Measurements from ENCODE around the gene SHPK.

Gene SHPK

GRCh38 chr17:3632287-3632686 lies 3.8 kb downstream of the SHPK start:
- no peak overlapping the region for H3K9ac ChIP-seq (ENCODE audit: low read length)
- H3F3A ChIP-seq (ENCODE audit: insufficient read depth), result no peaks in the 10 kb centered on the region
- H4K20me1 ChIP-seq (ENCODE audit: low read depth, low read length), result no peaks in the 10 kb centered on the region
- H3K4me2 ChIP-seq (ENCODE audit: low read depth, low read length, poor library complexity, severe bottlenecking), result no peak overlapping the region
- H3K9me3 ChIP-seq (ENCODE audit: insufficient read depth, low read length), result no peaks in the 10 kb centered on the region
- H3K27me3 ChIP-seq (ENCODE audit: low read length), result no peaks in the 10 kb centered on the region
- H2AFZ ChIP-seq (ENCODE audit: low read depth, low read length, severe bottlenecking), result no peak overlapping the region
- no peak overlapping the region for H3K4me3 ChIP-seq (ENCODE audit: insufficient read depth, low read length, poor library complexity, severe bottlenecking)
- H3K27ac ChIP-seq (ENCODE audit: low read depth, low read length), result no peak overlapping the region
- peaks cover 14% of the 10 kb centered on the region; the same call in 1 of the 2 replicates for H3K79me2 ChIP-seq (ENCODE audit: insufficient read depth, low read length)
- no peaks in the 10 kb centered on the region for H3K36me3 ChIP-seq (ENCODE audit: low read length)
- TF ChIP-seq CTCF (IDR thresholded peaks at IDR 0.05; ENCODE audit: insufficient read depth, low read length, poor library complexity, severe bottlenecking) (no peak), EZH2phosphoT487 (conservative IDR thresholded peaks at IDR 0.05; ENCODE audit: low read length) (no peak)
- no peaks in the 10 kb centered on the region for H3K9me2 ChIP-seq (replicated peaks; ENCODE audit: insufficient read depth, low read length)

GRCh38 chr17:3630781-3631180 lies 5.3 kb downstream of the SHPK start:
- H3K27me3 ChIP-seq (ENCODE audit: low read length), result no peaks in the 10 kb centered on the region
- peaks cover 14% of the 10 kb centered on the region; the same call in 1 of the 2 replicates for H3K79me2 ChIP-seq (ENCODE audit: insufficient read depth, low read length)
- no peak overlapping the region for H3K4me2 ChIP-seq (ENCODE audit: low read depth, low read length, poor library complexity, severe bottlenecking)
- no peaks in the 10 kb centered on the region for H4K20me1 ChIP-seq (ENCODE audit: low read depth, low read length)
- H3K9me3 ChIP-seq (ENCODE audit: insufficient read depth, low read length), result no peaks in the 10 kb centered on the region
- H3K9me2 ChIP-seq (replicated peaks; ENCODE audit: insufficient read depth, low read length), result no peaks in the 10 kb centered on the region
- H3K27ac ChIP-seq (ENCODE audit: low read depth, low read length), result no peak overlapping the region
- no peaks in the 10 kb centered on the region for H3K36me3 ChIP-seq (ENCODE audit: low read length)
- H3K9ac ChIP-seq (ENCODE audit: low read length), result no peak overlapping the region
- no peak overlapping the region for H3K4me3 ChIP-seq (ENCODE audit: insufficient read depth, low read length, poor library complexity, severe bottlenecking)
- H2AFZ ChIP-seq (ENCODE audit: low read depth, low read length, severe bottlenecking), result no peak overlapping the region
- no peak for TF ChIP-seq EZH2phosphoT487 (conservative IDR thresholded peaks at IDR 0.05; ENCODE audit: low read length)
- TF ChIP-seq CTCF (IDR thresholded peaks at IDR 0.05; ENCODE audit: insufficient read depth, low read length, poor library complexity, severe bottlenecking), result no peak
- no peaks in the 10 kb centered on the region for H3F3A ChIP-seq (ENCODE audit: insufficient read depth)

- H2AFZ ChIP-seq (ENCODE audit: low read depth, low read length, severe bottlenecking), result no peak overlapping the region
- H3F3A ChIP-seq (ENCODE audit: insufficient read depth), result no peaks in the 10 kb centered on the region
- no peak overlapping the region for H3K4me2 ChIP-seq (ENCODE audit: low read depth, low read length, poor library complexity, severe bottlenecking)
- H3K4me3 ChIP-seq (ENCODE audit: insufficient read depth, low read length, poor library complexity, severe bottlenecking), result no peak overlapping the region
- H3K36me3 ChIP-seq (ENCODE audit: low read length), result no peaks in the 10 kb centered on the region
- no peak overlapping the region for H3K9ac ChIP-seq (ENCODE audit: low read length)
- H4K20me1 ChIP-seq (ENCODE audit: low read depth, low read length), result no peaks in the 10 kb centered on the region
- no peak overlapping the region for H3K27ac ChIP-seq (ENCODE audit: low read depth, low read length)
- peaks cover 3% of the 10 kb centered on the region; the same call in 1 of the 2 replicates for H3K79me2 ChIP-seq (ENCODE audit: insufficient read depth, low read length)
- no peaks in the 10 kb centered on the region for H3K27me3 ChIP-seq (ENCODE audit: low read length)
- TF ChIP-seq CTCF (IDR thresholded peaks at IDR 0.05; ENCODE audit: insufficient read depth, low read length, poor library complexity, severe bottlenecking), result no peak
- TF ChIP-seq EZH2phosphoT487 (conservative IDR thresholded peaks at IDR 0.05; ENCODE audit: low read length), result no peak
- H3K9me3 ChIP-seq (ENCODE audit: insufficient read depth, low read length), result no peaks in the 10 kb centered on the region
- H3K9me2 ChIP-seq (replicated peaks; ENCODE audit: insufficient read depth, low read length), result no peaks in the 10 kb centered on the region
Observed at GRCh38 chr17:3627769-3628167, 8.3 kb downstream of the SHPK start.

Data from SU-DHL-6 (cell line).